GM19025 (cell line): ENCODE measurements around the gene ZNF185.

Experiments
- ATAC-seq: cut with Tn5 transposase; IDR thresholded peaks from one replicate; pipeline ENCODE4 v1.9.1; 2021; ENCODE audit warnings: mild to moderate bottlenecking, low read depth, moderate library complexity; ENCODE audit not compliant: unreplicated experiment

Gene ZNF185

DNA sequence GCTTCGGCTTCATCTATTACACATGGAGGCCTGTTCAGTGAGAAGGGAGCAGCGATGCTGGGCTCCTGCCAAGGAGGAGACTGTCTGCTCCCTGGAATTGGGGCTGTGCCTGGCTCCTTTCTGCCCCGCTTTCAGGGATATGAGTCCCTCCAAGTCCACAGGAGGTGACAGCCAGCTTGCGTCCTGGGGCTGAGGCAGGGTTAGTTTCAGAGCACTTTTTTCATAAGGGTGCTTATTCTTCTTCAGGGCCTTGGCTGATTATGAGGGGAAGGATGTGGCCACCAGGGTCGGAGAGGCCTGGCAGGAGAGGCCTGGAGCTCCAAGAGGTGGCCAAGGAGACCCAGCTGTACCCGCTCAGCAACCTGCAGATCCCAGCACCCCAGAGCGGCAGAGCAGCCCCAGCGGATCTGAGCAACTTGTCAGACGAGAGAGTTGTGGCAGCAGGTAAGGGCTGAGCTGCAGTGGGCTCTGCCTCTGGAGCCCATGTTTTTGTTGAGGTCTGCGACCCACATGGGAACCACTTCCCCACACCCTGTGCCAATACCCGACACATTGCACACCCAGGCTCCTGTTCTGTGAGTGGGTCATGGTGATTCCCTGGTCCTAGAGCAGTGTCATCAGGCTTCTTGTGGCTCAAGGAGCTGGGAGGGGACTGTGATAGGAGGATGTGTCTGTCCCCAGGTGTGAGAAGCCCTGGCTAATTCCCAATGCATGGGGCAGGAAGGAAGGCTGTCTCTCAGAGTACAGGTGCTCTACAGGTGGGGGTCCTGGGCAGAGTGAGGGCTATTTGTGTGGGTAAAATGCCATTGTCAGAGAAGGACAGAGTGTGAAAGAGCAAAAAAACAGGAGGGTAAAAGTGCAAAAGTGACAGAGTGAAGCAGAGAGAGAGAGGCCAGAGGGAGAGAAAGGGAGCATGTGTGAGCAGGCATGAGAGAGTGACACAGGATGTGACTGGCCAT, 47.4 kb downstream of the ZNF185 start:
- no peak for ATAC-seq

GRCh38 chrX:152946681-152947080, 48.8 kb downstream of the ZNF185 start:
- ATAC-seq, result no peak
